Stimulated activated CD4-positive, alpha-beta T cell treated with anti-CD3 and anti-CD28 coated beads, Interleukin-12 subunit alpha, Interleukin-12 subunit beta, amount 100 ng/mL, for 4 hours (primary cell): ENCODE results near the gene DYSF.

ENCODE experiments used
- DNase-seq: peaks from one replicate; pipeline ENCODE4 v3.0.0-alpha.2; 2020

Gene DYSF

GRCh38 chr2:71578767-71579342, 125.5 kb downstream of the DYSF start:
- no peak for DNase-seq

- no peak for DNase-seq
Measured at GRCh38 chr2:71581026-71581425, 127.7 kb downstream of the DYSF start.

- DNase-seq, result no peak
Measured at GRCh38 chr2:71583876-71584275, 130.5 kb downstream of the DYSF start.

GRCh38 chr2:71586471-71586870, 133.1 kb downstream of the DYSF start:
- no peak for DNase-seq

- DNase-seq, result no peak
Measured at GRCh38 chr2:71587509-71588073, 134.2 kb downstream of the DYSF start.

- DNase-seq, result no peak
Measured at GRCh38 chr2:71588497-71589170, 135.3 kb downstream of the DYSF start.

- DNase-seq, result no peak
Measured at GRCh38 chr2:71589763-71590162, 136.4 kb downstream of the DYSF start.

GRCh38 chr2:71591044-71591443, 137.7 kb downstream of the DYSF start:
- DNase-seq, result no peak

- no peak for DNase-seq
Measured at GRCh38 chr2:71592181-71592711, 138.9 kb downstream of the DYSF start.

- DNase-seq, result no peak
Measured at GRCh38 chr2:71595569-71595968, 142.2 kb downstream of the DYSF start.

- DNase-seq, result no peak
Measured at GRCh38 chr2:71596011-71596410, 142.7 kb downstream of the DYSF start.

- DNase-seq, result no peak
Measured at GRCh38 chr2:71597756-71598155, 144.4 kb downstream of the DYSF start.

- DNase-seq, result no peak
Measured at GRCh38 chr2:71598526-71598925, 145.2 kb downstream of the DYSF start.

GRCh38 chr2:71599038-71599437, 145.7 kb downstream of the DYSF start:
- DNase-seq, result no peak

GRCh38 chr2:71599646-71600236, 146.4 kb downstream of the DYSF start:
- no peak for DNase-seq

- no peak for DNase-seq
Measured at GRCh38 chr2:71600555-71600954, 147.2 kb downstream of the DYSF start.

GRCh38 chr2:71601136-71602114, 148.1 kb downstream of the DYSF start:
- no peak for DNase-seq

- DNase-seq, result no peak
Measured at GRCh38 chr2:71602115-71602495, 148.7 kb downstream of the DYSF start.

- no peak for DNase-seq
Measured at GRCh38 chr2:71602581-71602980, 149.2 kb downstream of the DYSF start.

GRCh38 chr2:71603311-71603811, 150.0 kb downstream of the DYSF start:
- no peak for DNase-seq

- no peak for DNase-seq
Measured at GRCh38 chr2:71603851-71604725, 150.7 kb downstream of the DYSF start.

GRCh38 chr2:71604726-71605120, 151.4 kb downstream of the DYSF start:
- DNase-seq, result no peak
